GM12891 (cell line): ENCODE data around the gene AGPAT3.

Experiments used
- PAX5 ChIP-seq: IDR thresholded peaks from 2 replicates; pipeline ENCODE4 v1.6.1; 2011; ENCODE audit warnings: low read length, moderate library complexity, mild to moderate bottlenecking; ENCODE audit not compliant: insufficient read depth, severe bottlenecking
- POLR2A ChIP-seq: IDR thresholded peaks from 2 replicates; pipeline ENCODE4 v1.6.1; 2011; ENCODE audit warnings: low read depth, low read length, control low read depth
- POLR2AphosphoS5 ChIP-seq: IDR thresholded peaks from 2 replicates; pipeline ENCODE4 v1.6.1; 2011; ENCODE audit warnings: low read depth, low read length, control low read depth
- POU2F2 ChIP-seq: IDR thresholded peaks from 2 replicates; pipeline ENCODE4 v1.6.1; 2011; ENCODE audit warnings: low read depth, mild to moderate bottlenecking, control low read depth, low read length, moderate library complexity
- SPI1 ChIP-seq: IDR thresholded peaks from 2 replicates; pipeline ENCODE4 v1.6.1; 2011; ENCODE audit warnings: low read depth, low read length, control low read depth
- TAF1 ChIP-seq: IDR thresholded peaks from 2 replicates; pipeline ENCODE4 v1.6.1; 2011; ENCODE audit warnings: low read depth, low read length, control low read depth

- TF ChIP-seq TAF1 (no peak), POLR2AphosphoS5 (no peak), POLR2A (no peak), PAX5 (no peak), SPI1 (no peak), POU2F2 (no peak)
Observed at GRCh38 chr21:43928222-43929125, 63.5 kb downstream of the AGPAT3 start.
